Breast epithelium (tissue), 3 donors: ENCODE measurements around the gene SSC5D.
A peak's percentile ranks its signal among the peaks of the same experiment; 100 is the strongest.

Experiments used
- CTCF ChIP-seq, 3 donors: fragments of 450-650 bp; IDR thresholded peaks; one replicate each; pipeline ENCODE4 v1.5.1; 2016 to 2017; ENCODE audit warnings: antibody characterized with exemption in 3 of 3, mild to moderate bottlenecking in 3 of 3, moderate library complexity in 3 of 3
- POLR2A ChIP-seq: fragments of 450-650 bp; IDR thresholded peaks from one replicate; pipeline ENCODE4 v1.6.1; 2016; ENCODE audit warnings: antibody characterized with exemption, mild to moderate bottlenecking, moderate library complexity

GRCh38 chr19:55461259-55461973 is 26.8 kb upstream of the SSC5D start, which contains the start of gene ISOC2:
- TF ChIP-seq POLR2A (peak; percentile 35), CTCF (IDR thresholded peaks at IDR 0.05) (no peak)
